ENCODE results near the gene PCK1.

The PCK1 gene

DNA sequence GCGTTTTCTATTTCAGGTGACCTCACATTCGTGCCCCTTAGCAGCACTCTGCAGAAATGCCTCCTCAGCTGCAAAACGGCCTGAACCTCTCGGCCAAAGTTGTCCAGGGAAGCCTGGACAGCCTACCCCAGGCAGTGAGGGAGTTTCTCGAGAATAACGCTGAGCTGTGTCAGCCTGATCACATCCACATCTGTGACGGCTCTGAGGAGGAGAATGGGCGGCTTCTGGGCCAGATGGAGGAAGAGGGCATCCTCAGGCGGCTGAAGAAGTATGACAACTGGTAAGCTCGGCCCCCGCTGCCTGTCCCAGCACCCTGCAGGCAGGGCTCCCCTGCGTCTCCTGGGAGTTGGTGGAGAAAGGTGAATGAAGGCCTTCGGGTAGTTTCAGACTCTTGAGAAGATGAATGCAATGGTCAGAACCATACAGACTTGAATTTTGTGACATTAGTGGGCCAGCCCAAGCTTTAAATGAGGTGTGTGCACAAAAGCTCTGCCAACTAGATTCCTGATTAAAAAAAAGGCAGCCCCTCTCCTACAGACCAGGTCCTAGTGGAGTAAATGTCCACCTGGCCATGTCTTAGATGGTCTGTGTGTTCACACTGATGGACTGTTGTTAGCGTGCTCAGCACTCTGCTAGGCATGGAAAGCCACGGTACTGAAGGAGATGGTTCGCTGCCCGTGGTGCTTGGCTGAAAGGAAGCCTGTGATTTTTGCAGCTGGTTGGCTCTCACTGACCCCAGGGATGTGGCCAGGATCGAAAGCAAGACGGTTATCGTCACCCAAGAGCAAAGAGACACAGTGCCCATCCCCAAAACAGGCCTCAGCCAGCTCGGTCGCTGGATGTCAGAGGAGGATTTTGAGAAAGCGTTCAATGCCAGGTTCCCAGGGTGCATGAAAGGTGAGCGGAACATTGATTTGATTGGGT, 708 bp downstream of the PCK1 start:
- no peak for DNase-seq

GRCh38 chr20:57562541-57563465, 1.9 kb downstream of the PCK1 start:
- DNase-seq = no peak

DNA sequence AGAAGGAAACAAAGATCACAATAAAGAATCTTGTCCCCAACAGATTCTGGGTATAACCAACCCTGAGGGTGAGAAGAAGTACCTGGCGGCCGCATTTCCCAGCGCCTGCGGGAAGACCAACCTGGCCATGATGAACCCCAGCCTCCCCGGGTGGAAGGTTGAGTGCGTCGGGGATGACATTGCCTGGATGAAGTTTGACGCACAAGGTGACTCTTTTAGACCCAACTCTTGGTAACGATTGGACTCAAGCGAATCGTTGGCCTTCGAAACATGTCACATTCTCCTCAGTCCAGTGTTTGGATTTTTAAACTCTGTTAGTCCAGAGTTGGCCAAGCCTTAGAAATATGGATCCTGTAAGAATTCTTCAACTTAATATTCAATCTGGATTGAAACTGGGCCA, 2.6 kb downstream of the PCK1 start:
- DNase-seq = no peak

DNA sequence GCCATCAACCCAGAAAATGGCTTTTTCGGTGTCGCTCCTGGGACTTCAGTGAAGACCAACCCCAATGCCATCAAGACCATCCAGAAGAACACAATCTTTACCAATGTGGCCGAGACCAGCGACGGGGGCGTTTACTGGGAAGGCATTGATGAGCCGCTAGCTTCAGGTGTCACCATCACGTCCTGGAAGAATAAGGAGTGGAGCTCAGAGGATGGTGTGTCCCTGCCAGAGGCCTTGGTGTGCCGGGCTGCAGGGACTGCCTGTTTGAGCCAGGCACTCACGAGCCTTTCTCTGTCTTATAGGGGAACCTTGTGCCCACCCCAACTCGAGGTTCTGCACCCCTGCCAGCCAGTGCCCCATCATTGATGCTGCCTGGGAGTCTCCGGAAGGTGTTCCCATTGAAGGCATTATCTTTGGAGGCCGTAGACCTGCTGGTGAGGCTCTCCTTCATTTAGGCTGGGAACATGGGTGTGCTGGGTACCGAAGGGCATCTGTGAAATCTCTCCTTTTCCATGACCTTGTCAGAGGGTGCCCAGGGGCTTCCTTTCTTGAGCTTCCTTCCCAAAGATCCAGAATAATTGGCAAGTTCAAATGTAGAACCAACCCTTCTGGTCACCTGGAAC, 3.4 kb downstream of the PCK1 start:
- no peak for DNase-seq

- no peak for DNase-seq
Observed at GRCh38 chr20:57564951-57565642, 4.2 kb downstream of the PCK1 start.

DNA sequence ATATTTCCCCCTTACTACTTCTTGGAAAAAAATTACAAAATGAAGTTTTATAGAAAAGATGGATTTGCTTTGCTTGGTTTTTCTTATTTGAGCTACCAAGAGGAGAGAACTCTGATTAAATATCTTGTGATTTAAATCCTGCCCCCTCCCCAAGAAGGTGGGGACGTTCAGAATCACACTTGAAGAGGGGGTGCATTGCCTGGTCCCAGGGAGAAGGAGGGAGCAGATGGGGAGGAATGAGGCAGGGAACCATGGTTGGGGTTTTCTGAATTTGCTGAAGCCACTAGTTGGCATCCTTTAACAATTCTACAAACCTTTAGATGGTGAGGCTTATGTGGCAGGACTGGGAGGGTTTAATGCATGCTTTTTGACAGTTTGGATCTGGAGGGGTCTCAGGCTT, 5.5 kb downstream of the PCK1 start:
- DNase-seq = no peak

GRCh38 chr20:57566803-57567459, 6.0 kb downstream of the PCK1 start:
- no peak for DNase-seq

DNA sequence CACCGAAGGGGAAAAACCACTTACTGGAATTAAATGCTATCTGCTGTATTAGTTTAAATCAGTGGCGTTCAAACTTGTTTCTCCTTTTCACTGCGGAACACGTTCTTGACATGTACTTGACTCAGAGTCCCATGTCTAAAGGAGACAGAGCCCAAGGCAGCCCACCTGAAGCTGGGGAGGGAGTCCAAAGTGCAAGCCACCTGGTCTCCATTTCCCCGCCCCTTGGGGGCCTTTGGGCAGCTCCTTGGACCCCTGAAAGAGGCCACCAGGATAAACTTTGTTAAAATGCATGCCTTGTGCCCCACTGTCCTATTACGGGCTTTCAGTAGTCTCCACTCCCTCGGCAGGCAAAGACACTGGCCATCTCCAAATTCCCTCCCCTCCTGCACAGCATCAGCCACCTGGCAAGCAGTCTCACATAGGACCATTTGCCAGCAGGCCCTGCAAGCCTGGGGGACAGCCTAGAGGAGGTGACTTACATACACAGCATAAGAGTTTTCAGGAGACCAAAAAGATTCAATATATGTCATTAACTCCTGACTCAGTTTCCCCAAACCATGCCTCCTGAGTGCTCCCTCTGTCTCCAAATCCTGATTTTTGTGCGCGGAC, 6.7 kb downstream of the PCK1 start:
- DNase-seq = no peak

- no peak for DNase-seq
Observed at GRCh38 chr20:57568088-57568896, 7.4 kb downstream of the PCK1 start.

- no peak for DNase-seq
Observed at GRCh38 chr20:57568960-57569359, 8.1 kb downstream of the PCK1 start.

- DNase-seq = no peak
Observed at GRCh38 chr20:57570145-57570850, 9.4 kb downstream of the PCK1 start.

- DNase-seq = no peak
Observed at GRCh38 chr20:57570920-57571319, 10.0 kb downstream of the PCK1 start.

- no peak for DNase-seq
Observed at GRCh38 chr20:57571782-57572416, 11.0 kb downstream of the PCK1 start.

DNA sequence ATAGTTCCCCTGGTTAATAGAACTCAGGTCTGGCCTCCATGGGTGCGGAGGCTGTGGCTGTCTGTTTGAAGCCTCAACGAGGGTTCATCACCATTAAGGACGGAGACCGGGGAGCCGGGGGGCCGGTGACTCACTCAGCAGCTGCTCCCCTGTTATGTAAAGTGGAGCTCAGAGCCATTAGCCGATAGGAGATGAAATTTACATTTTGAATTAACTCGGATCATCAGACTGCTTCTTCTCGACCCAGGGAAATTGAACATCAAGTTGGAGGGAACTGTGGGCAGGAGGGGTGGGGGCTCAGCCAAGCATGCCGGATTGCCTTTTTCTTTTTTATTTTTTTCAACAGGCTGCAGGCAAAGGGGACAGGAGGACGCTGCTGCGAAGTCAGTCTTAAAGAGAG, 12.3 kb downstream of the PCK1 start:
- DNase-seq = no peak

- DNase-seq = no peak
Observed at GRCh38 chr20:57573894-57574293, 13.0 kb downstream of the PCK1 start.

GRCh38 chr20:57574954-57575353, 14.0 kb downstream of the PCK1 start:
- no peak for DNase-seq

GRCh38 chr20:57576002-57576401, 15.1 kb downstream of the PCK1 start:
- DNase-seq = no peak

DNA sequence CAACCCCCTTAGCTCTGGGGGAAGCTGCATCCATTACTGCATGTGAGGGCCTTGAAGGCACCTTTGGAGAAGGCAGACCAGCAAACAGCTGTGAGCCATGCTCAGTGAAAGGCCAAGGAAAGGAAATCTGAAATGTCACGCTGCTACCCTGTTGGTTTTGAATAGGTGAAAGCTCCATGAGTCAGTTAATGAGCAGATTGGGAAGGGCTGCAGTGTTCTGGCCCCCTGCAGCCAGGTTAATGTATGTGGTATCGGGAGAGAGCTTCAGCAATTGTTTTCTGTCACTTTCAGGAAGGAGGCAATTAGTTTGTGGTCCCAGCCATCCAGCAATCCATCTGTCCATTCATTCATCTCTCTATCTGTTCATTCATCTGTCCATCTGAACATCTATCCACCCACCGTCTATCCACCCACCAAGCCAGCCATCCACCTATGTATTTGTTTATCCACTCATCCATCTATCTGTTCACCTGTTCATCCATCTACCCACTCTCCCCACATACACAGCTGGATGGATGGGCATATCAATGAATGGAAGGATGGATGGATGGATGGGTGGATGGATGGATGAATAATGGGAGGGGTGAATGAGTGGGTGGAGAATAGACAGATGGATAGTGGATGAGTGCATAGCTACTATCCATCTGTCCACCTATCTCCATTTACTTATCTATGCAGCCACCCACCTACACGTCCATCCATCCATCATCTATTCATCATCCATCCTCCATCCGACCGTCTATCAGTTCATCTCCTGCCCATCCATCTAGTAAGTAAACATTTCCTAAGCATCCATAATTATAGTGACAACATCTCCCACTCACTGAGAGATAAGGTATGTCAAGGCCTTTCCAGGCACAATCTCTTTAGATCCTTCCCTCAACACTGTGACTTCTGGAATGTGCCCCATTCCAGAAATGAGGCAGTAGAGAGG, 16.0 kb downstream of the PCK1 start:
- no peak for DNase-seq

Data from midbrain (tissue), 1 donor.